Testis (tissue), 3 donors: ENCODE results near the gene POU3F1. TPM values are rescaled to one million over a fixed set of nuclear protein-coding genes. Genes with fewer than 3 reads are reported as not detected.

Experiments used
- DNase-seq: peaks from one replicate; pipeline ENCODE4 v3.0.0-alpha.2; 2019
- H3K27ac ChIP-seq, 2 donors: fragments of 200-600 bp; sonication (generic); one replicate each; pipeline ENCODE4 v1.5.1; 2019
- H3K27me3 ChIP-seq: fragments of 200-600 bp; sonication (generic); one replicate; pipeline ENCODE4 v1.5.1; 2019
- H3K36me3 ChIP-seq: fragments of 200-600 bp; sonication (generic); one replicate; pipeline ENCODE4 v1.5.1; 2017; ENCODE audit warnings: low read depth; ENCODE audit errors: missing control alignments
- H3K4me1 ChIP-seq: fragments of 200-600 bp; sonication (generic); one replicate; pipeline ENCODE4 v1.5.1; 2019
- H3K4me3 ChIP-seq, 2 donors: fragments of 200-600 bp; sonication (generic); one replicate each; pipeline ENCODE4 v1.5.1; 2017 to 2019
- H3K9me3 ChIP-seq: fragments of 200-600 bp; sonication (generic); one replicate; pipeline ENCODE4 v1.5.1; 2017
- POLR2A ChIP-seq: fragments of 450-650 bp; IDR thresholded peaks from one replicate; pipeline ENCODE4 v1.6.1; 2017; ENCODE audit warnings: antibody characterized with exemption, mild to moderate bottlenecking, moderate library complexity
- WGBS, 2 donors: methylation state at CpG; one replicate each; pipeline ENCODE4 v1.1.5; 2018; 5-methylcytosine and 5-hydroxymethylcytosine counted together
- intact Hi-C: fragments of 100-400 bp; cut with DNase I; formaldehyde crosslinking; loops from one replicate; pipeline ENCODE4 v1.15.1; 2023; ENCODE audit warnings: low total_unique reads
- polyA plus RNA-seq: library from polyadenylated mRNA; stranded (reverse); fragments of 350-450 nt; fragmentation: Illumina TruSeq; extraction: RNeasy Lipid Tissue Mini Kit (QIAGEN cat#74804); gene quantifications from one replicate; pipeline ENCODE4 v1.2.3, GENCODE V29; 2014; ENCODE audit warnings: low read depth, low replicate concordance; ENCODE audit not compliant: insufficient read depth
- total RNA-seq, 2 donors: library from RNA; depleted of rRNA; stranded (reverse); fragments of >200 nt; gene quantifications; one replicate each; pipeline ENCODE4 v1.2.3, GENCODE V29; 2016
- TF ChIP-seq, protein P1 (sequence below), 3 experiments: fragments of 450-650 bp in 2 of 3; fragments of 200-600 bp in 1 of 3; sonication (generic) in 1 of 3; IDR thresholded peaks; one replicate each; pipeline ENCODE4 v1.5.1; 2016 to 2019; ENCODE audit warnings: antibody characterized with exemption in 3 of 3, mild to moderate bottlenecking in 2 of 3, moderate library complexity in 1 of 3

POU3F1 gene
- total and polyA plus RNA-seq, 3 donors from 2014 or later = 1.6 to 6.8 (median 6.0) TPM

DNA sequence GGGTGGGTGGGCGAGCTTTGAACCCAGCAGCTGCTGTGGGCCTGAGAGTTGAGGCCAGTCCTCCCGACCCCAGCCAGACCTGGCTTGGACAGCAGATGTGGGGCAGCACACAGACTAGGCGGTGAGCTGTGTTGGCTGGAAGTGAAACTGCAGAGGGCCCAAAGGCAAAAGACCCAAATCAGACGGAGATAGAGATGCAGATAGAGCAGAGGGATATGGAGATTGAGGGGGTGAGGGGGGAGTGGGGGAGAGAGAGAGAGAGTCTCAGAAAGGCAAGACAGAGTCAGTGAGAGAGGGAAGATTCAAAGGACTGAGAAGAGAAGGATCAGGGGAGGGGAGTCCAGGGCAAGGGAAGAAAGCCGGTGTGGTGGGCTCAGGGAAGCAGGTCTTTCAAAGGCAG, 17.0 kb upstream of the POU3F1 start:
- 91 to 94% methylated on average over 5 of the region's 5 CpGs for whole genome bisulfite sequencing, 2 donors
- Histone ChIP-seq H3K9me3 (no peaks in the 10 kb centered on the region), H3K4me1 (no peaks in the 10 kb centered on the region), H3K27me3 (no peaks in the 10 kb centered on the region), H3K36me3 (no peaks in the 10 kb centered on the region), H3K27ac (no peak overlapping the region), H3K4me3 (no peak overlapping the region)
- intact Hi-C loops = no loop called here
- no peak for DNase-seq
- TF ChIP-seq POLR2A = no peak
- TF ChIP-seq, protein P1, sequence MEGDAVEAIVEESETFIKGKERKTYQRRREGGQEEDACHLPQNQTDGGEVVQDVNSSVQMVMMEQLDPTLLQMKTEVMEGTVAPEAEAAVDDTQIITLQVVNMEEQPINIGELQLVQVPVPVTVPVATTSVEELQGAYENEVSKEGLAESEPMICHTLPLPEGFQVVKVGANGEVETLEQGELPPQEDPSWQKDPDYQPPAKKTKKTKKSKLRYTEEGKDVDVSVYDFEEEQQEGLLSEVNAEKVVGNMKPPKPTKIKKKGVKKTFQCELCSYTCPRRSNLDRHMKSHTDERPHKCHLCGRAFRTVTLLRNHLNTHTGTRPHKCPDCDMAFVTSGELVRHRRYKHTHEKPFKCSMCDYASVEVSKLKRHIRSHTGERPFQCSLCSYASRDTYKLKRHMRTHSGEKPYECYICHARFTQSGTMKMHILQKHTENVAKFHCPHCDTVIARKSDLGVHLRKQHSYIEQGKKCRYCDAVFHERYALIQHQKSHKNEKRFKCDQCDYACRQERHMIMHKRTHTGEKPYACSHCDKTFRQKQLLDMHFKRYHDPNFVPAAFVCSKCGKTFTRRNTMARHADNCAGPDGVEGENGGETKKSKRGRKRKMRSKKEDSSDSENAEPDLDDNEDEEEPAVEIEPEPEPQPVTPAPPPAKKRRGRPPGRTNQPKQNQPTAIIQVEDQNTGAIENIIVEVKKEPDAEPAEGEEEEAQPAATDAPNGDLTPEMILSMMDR (IDR thresholded peaks at IDR 0.05) = no peak

DNA sequence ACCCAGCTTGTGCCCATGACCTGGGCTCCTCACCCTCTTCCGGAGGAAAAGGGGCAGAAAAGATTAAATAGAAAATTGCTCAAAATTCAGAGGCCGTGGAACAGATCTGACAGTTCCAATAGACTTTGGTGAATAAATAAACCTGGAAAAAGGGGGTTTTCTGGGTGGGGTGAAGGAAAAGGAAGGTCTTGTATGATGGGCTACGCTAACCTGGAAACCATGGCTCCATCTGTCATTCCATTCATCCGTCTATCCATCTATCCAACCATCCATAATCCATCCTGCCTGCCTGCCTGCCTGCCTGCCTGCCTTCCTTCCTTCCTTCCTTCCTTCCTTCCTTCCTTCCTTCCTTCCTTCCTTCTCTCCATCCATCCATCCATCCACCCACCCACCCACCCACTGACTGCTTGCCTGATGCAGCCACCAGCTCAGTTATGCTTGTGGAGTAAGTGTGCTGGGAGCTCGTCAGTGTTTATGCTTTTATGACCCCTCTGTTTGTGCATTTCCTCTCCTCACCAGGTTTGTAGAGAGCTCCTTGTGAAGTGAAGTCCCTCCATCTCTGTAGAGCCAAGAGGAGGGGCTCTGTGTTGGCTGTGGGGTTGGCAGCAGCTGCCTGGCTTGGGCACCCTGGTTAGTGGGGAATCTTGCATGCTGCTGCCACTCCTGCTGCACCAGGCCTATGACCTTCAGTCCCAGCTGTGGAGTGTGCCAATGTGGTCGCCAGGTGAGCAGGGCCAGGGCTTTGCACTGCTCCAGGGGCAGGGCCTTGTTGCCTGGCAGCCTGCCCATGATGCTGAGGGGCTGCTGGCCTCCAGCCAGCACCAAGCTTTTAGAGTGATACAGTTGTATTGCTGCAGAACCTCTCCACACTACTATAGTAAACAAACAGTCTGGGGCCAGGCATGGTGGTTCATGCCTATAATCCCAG, 16.0 kb upstream of the POU3F1 start:
- Histone ChIP-seq H3K4me1 (no peaks in the 10 kb centered on the region), H3K4me3 (no peak overlapping the region), H3K27ac (no peak overlapping the region), H3K9me3 (no peaks in the 10 kb centered on the region), H3K27me3 (no peaks in the 10 kb centered on the region), H3K36me3 (no peaks in the 10 kb centered on the region)
- TF ChIP-seq POLR2A = no peak
- TF ChIP-seq, protein P1 (IDR thresholded peaks at IDR 0.05) = no peak
- intact Hi-C loops = no loop called here
- 88 to 90% methylated on average over 5 to 6 of the region's 6 CpGs for WGBS, 2 donors
- DNase-seq = no peak

DNA sequence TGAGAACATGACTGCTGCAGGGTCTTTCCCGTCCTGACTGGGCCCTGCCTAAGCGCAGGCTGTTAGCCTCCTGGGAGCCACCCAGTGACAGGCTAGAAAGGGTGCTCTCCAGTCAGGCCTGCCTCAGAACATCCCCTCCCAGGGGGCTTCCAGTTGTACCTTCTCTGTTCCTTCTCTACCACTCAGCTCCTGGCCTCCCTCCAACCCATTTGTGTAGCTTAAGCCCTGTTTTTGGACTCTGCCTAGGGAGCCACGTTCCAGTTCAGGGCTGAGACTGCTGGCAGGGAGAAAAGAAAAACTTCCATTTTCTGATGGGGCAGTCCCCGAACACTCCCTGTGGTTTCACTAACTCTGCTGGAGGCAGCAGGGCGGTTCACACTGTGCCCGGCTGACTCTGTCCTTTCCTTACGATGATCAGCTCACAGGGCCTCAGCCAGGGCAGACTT, 15.3 kb upstream of the POU3F1 start:
- no peak overlapping the region for H3K27ac ChIP-seq
- no peaks in the 10 kb centered on the region for H3K36me3 ChIP-seq
- intact Hi-C loops = no loop called here
- H3K9me3 ChIP-seq = no peaks in the 10 kb centered on the region
- TF ChIP-seq, protein P1 (IDR thresholded peaks at IDR 0.05) = no peak
- no peak for TF ChIP-seq POLR2A
- no peak for DNase-seq
- H3K4me3 ChIP-seq = no peak overlapping the region
- WGBS, 2 donors = 82 to 83% methylated on average over 7 of the region's 7 CpGs
- H3K27me3 ChIP-seq = no peaks in the 10 kb centered on the region
- no peaks in the 10 kb centered on the region for H3K4me1 ChIP-seq

DNA sequence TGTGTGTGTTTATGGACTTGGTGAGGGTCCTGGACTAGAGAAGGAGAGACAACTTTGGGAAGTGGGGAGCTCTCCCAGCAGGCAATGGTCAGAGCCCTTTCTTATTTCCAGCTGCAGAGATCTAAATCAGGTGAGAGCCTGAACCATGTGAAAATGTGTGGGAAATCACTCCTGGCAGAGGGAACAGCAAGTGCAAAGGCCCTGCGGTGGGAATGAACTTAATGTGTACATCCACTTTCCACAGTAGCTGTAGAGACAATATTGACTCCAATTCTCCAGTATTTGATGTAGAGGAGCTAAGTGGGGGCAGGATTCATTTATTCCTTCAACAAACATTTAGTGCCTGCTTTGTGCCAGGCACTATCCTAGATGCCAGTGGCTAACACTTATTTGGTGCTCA, 14.7 kb upstream of the POU3F1 start:
- 100% methylated on average over 1 of the region's 1 CpG for WGBS, 2 donors
- TF ChIP-seq POLR2A = no peak
- TF ChIP-seq, protein P1 (IDR thresholded peaks at IDR 0.05) = no peak

More for the DNA sequence above, 14.7 kb upstream of the POU3F1 start:
- Histone ChIP-seq H3K4me3 (no peak overlapping the region), H3K27ac (no peak overlapping the region), H3K4me1 (no peaks in the 10 kb centered on the region), H3K9me3 (no peaks in the 10 kb centered on the region), H3K36me3 (no peaks in the 10 kb centered on the region), H3K27me3 (no peaks in the 10 kb centered on the region)
- intact Hi-C loops = no loop called here
- no peak for DNase-seq
